ENCODE results near the gene POLA2. TPM values are rescaled to one million over a fixed set of nuclear protein-coding genes. Genes with fewer than 3 reads are reported as not detected.

POLA2 gene
- total and polyA plus RNA-seq, 2 donors (not counting 3 experiments of a cell fraction or from before 2014, with no cell fraction given) = 24.0 to 30.0 TPM

DNA sequence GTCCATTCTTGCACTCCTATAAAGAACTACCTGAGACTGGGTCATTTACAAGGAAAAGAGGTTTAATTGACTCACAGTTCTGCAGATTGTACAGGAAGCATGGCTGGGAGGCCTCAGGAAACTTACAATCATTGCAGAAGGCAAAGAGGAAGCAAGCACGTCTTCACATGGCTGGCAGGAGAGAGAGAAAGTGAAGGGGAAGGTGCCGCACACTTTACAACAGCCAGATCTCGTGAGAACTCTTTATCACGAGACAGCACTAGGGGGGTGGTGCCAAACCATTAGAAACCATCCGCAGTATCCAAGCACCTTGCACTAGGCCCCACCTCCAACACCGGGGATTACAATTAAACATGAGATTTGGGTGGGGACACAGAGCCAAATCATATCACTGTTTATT is 19.4 kb upstream of the POLA2 start:
- Histone ChIP-seq H3K9me3 (replicated peaks; ENCODE audit: control insufficient read depth, insufficient read depth, low read length) (no peaks in the 10 kb centered on the region), H3K9ac (replicated peaks; ENCODE audit: extremely low read depth, insufficient read depth, low read length) (no peak overlapping the region), H3K4me2 (ENCODE audit: insufficient read depth, low read length) (no peak overlapping the region), H3K9me1 (replicated peaks; ENCODE audit: control insufficient read depth, extremely low read depth, insufficient read depth, low read length) (no peaks in the 10 kb centered on the region), H3K79me2 (ENCODE audit: control insufficient read depth, insufficient read depth, low read length) (no peaks in the 10 kb centered on the region), H4K20me1 (replicated peaks; ENCODE audit: control insufficient read depth, extremely low read depth, insufficient read depth, low read length) (no peaks in the 10 kb centered on the region), H3K27me3 (ENCODE audit: control insufficient read depth in 2 of 2, insufficient read depth in 2 of 2, low read length in 2 of 2) (no peaks in the 10 kb centered on the region), H3K36me3 (ENCODE audit: control insufficient read depth in 2 of 2, extremely low read depth in 1 of 2, insufficient read depth in 2 of 2, low read length in 2 of 2) (no peaks in the 10 kb centered on the region), H3K4me1 (ENCODE audit: control insufficient read depth, extremely low read depth, insufficient read depth, low read length) (no peaks in the 10 kb centered on the region), H3K27ac (ENCODE audit: insufficient read depth, low read depth, low read length) (no peak overlapping the region), H2AFZ (ENCODE audit: low read depth, low read length) (no peak overlapping the region), H3K4me3 (replicated peaks in 1 of 3; ENCODE audit: insufficient read depth in 1 of 3, low read depth in 1 of 3, low read length in 3 of 3) (no peak overlapping the region)
- no TSS peak for BruUV-seq (replicated peaks)
- no peak for FAIRE-seq
- CTCF ChIA-PET = interaction anchor here (3.2 kb wide), 1 partner anchor 16 kb away, joined by 13 read pairs; no protein-coding TSS in a partner anchor
- no peak for DNase-seq (ENCODE audit: low read depth, low spot score)
- intact Hi-C loops (cut with micrococcal nuclease) (no loop called here), dilution Hi-C loops (cut with MboI; ENCODE audit: extremely low pct_ligation_motif_present, low sequenced_read_pairs) (no loop called here)
- TF ChIP-seq FOS (IDR thresholded peaks at IDR 0.05; ENCODE audit: borderline replicate concordance, insufficient read depth, low read length) = no peak
- TF ChIP-seq, protein P1, sequence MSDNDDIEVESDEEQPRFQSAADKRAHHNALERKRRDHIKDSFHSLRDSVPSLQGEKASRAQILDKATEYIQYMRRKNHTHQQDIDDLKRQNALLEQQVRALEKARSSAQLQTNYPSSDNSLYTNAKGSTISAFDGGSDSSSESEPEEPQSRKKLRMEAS (IDR thresholded peaks at IDR 0.05; ENCODE audit: insufficient read depth, insufficient read length) = no peak
- no peak for TF ChIP-seq EZH2 (IDR thresholded peaks at IDR 0.05; ENCODE audit: borderline replicate concordance, low read depth, low read length, severe bottlenecking)
- TF ChIP-seq, protein P2, sequence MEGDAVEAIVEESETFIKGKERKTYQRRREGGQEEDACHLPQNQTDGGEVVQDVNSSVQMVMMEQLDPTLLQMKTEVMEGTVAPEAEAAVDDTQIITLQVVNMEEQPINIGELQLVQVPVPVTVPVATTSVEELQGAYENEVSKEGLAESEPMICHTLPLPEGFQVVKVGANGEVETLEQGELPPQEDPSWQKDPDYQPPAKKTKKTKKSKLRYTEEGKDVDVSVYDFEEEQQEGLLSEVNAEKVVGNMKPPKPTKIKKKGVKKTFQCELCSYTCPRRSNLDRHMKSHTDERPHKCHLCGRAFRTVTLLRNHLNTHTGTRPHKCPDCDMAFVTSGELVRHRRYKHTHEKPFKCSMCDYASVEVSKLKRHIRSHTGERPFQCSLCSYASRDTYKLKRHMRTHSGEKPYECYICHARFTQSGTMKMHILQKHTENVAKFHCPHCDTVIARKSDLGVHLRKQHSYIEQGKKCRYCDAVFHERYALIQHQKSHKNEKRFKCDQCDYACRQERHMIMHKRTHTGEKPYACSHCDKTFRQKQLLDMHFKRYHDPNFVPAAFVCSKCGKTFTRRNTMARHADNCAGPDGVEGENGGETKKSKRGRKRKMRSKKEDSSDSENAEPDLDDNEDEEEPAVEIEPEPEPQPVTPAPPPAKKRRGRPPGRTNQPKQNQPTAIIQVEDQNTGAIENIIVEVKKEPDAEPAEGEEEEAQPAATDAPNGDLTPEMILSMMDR (IDR thresholded peaks at IDR 0.05; ENCODE audit: extremely low read depth in 1 of 2, insufficient read depth in 1 of 2, low read depth in 1 of 2, low read length in 2 of 2) = no peak
- no peak for TF ChIP-seq POLR2A (IDR thresholded peaks at IDR 0.05; ENCODE audit: low read depth, low read length)
- no peak for TF ChIP-seq JUN (IDR thresholded peaks at IDR 0.05; ENCODE audit: borderline replicate concordance, insufficient read depth, insufficient read length, low read depth)
- no peak for TF ChIP-seq GATA2 (IDR thresholded peaks at IDR 0.05; ENCODE audit: insufficient read depth, insufficient read length, low read depth, low read length)
- TF ChIP-seq MYC (IDR thresholded peaks at IDR 0.05; ENCODE audit: low read depth, low read length) = no peak
- no peak for TF ChIP-seq POLR2AphosphoS5 (IDR thresholded peaks at IDR 0.05; ENCODE audit: insufficient read depth, low read depth, low read length)
- POLR2A ChIA-PET = no interaction called here

Measured in endothelial cell of umbilical vein (primary cell).